GM18867 (cell line): Measurements from ENCODE around the gene PRR3.

Experiments used
- ATAC-seq: cut with Tn5 transposase; IDR thresholded peaks from one replicate; pipeline ENCODE4 v1.9.1; 2021; ENCODE audit warnings: mild to moderate bottlenecking, moderate library complexity; ENCODE audit not compliant: unreplicated experiment

The PRR3 gene

DNA sequence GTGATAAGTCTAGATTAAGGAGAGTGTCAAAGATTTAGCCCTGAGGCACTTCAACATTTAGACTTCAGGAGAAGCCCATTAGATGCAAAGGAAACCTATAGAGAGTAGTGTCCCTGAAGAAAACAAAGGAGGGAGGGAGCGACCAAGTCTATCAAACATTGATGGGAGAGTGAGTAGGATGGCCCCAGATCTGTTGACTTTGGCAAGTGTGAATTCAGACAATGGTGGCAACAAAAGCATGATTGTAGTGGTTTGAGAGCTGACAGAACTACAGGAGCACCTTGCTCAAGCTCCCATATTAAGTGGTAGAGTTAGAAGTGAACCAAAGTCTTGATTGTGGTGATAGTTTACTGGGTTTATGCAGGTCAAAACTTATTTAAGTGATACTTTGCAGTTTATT lies 13.2 kb downstream of the PRR3 start:
- no peak for ATAC-seq

DNA sequence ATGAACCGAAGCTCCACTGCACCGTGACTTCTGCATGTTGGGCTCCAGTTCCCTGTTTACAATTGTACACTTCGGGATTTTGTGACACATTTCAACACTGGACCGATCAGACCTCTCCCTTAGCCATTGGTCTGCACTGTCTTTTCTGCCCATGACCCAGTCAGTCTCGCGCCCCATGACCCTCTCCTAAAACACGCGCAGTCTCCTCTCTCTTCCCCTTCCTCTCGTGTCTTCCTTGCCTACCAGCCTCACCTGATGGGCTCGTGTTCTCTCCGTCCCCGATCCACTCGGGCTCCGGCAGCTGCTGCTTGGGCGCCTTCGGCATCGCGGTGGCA lies 13.6 kb downstream of the PRR3 start:
- ATAC-seq, result peak; percentile 13

DNA sequence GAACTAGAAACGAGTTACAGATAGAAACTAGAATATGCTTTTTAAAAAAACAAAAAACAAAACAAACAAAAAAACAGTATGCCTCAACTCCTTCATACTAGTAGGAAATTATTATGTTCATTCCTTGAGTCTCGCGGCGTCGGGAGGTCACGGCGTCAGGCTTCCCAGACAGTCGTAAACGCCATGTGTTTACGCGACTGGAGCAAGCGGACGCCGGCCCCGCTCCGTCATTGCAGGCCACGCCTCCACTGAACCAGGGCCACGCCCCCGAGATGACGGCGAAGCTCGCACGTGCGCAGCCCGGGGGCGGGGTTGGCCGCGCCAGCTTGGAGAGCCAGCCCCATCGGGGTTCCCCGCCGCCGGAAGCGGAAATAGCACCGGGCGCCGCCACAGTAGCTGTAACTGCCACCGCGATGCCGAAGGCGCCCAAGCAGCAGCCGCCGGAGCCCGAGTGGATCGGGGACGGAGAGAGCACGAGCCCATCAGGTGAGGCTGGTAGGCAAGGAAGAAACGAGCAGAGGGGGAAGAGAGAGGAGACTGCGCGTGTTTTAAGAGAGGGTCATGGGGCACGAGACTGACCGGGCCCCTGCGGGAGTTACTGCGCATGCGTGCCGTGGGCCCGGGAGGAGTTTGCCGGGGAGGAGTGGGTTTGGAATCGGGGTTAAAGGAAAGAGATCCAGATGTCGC lies 14.1 kb downstream of the PRR3 start, which contains the start of gene ABCF1:
TSS of gene ABCF1 (plus strand) at position 368 of the 687 bp plus-strand sequence. CDS start at position 414, 46 bp downstream.
- ATAC-seq, result peak; percentile 90

DNA sequence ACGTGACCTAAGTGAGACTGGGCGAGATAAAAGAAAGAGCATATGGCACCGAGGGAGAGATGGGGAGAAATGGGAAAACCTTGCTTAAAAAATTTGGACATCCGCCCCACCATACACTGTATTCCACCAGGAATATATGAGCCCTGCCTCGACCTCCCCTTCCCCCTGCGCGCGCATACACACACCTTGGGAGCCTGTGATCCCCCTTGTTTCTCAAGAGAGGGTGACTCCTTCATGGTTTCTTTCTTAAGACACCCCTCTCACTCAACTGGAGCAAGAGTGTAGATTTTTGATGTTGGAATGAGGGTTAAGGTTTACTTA lies 14.6 kb downstream of the PRR3 start:
- no peak for ATAC-seq

DNA sequence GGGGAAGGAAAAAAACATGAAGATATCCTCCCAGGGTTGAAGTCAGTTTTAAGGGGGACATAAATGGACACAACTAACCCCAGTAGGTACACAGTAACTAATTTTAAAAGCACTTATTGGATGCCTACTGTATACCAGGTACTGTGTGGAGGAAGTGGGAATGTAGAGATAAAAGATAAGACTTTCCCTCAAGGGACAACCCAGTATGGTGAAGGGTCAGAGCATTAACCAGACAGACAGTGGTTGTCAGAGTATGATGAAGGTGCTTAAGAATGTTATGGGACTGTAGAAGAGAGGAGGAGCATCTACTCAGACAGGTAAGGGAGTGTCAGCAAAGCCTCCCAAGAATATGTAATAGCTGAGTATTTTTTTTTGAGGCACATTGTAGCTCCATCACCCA lies 15.1 kb downstream of the PRR3 start:
- no peak for ATAC-seq

DNA sequence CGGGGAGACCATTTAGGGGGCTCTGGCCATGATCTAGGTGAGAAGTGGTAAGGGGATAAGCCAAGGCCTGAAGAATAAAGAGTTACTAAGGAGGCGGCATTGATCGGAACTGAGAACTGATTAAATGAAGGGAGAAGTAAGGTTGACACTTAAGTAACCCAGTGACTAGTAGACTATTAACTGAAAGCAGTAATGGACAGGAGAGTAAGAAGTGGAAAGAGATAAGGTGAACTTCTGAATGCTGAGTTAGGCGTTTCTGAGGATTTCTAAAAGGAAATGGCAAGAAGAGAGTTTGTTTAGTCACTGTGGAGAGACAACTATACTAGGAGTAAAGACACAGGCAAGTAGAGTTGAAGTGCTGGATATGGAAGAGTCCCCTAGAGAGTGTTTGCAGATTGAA lies 16.0 kb downstream of the PRR3 start:
- ATAC-seq, result no peak

DNA sequence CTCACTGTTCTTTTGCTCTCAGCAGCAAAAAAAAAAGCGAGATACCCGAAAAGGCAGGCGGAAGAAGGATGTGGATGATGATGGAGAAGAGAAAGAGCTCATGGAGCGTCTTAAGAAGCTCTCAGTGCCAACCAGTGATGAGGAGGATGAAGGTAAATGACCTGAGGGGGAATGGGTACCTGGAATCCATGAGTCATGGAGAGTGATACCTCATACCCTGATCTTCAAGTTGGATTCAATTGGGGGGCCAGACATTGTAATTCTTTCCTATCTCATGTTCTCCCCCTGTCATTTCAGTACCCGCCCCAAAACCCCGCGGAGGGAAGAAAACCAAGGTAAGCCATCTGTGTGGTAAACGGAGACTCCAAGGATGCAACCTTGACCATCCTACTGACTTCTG lies 21.0 kb downstream of the PRR3 start:
- ATAC-seq, result no peak

DNA sequence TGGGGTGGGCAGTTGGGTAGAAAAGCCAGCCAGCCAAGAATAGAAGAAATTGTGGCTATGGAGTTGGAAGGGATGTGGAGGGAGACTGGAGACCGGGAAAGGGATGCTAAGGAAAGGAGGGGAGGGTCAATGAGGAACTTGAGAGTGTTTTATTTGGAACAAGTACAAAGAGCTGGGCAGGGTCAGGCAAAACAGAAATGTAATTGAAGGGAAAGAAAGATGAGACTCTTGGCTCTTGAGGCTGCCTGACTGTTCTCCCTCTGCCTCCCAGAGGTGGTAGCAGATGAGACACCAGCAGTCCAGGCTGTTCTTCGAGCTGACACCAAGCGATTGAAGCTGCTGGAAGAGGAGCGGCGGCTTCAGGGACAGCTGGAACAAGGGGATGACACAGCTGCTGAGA lies 26.8 kb downstream of the PRR3 start:
- no peak for ATAC-seq

DNA sequence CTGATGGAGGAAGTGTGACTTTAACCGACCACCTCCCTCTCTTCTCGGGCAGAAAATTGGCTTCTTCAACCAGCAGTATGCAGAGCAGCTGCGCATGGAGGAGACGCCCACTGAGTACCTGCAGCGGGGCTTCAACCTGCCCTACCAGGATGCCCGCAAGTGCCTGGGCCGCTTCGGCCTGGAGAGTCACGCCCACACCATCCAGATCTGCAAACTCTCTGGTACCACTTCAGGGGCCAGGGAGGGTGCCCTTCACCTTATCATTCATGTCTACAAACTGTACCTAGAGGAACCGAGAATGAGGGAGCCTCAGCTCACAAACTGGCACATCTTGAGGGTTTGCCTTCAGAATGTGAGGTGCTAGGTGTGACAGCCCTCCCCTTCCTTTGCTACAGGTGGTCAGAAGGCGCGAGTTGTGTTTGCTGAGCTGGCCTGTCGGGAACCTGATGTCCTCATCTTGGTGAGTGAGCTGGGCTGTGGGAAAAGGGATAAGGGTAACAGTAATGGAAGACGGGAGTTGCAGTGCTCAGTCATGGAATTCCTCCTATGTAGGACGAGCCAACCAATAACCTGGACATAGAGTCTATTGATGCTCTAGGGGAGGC lies 32.8 kb downstream of the PRR3 start:
- no peak for ATAC-seq

DNA sequence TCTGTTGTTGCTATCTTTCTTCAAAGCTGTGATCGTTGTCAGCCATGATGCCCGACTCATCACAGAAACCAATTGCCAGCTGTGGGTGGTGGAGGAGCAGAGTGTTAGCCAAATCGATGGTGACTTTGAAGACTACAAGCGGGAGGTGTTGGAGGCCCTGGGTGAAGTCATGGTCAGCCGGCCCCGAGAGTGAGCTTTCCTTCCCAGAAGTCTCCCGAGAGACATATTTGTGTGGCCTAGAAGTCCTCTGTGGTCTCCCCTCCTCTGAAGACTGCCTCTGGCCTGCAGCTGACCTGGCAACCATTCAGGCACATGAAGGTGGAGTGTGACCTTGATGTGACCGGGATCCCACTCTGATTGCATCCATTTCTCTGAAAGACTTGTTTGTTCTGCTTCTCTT lies 33.4 kb downstream of the PRR3 start:
- no peak for ATAC-seq

DNA sequence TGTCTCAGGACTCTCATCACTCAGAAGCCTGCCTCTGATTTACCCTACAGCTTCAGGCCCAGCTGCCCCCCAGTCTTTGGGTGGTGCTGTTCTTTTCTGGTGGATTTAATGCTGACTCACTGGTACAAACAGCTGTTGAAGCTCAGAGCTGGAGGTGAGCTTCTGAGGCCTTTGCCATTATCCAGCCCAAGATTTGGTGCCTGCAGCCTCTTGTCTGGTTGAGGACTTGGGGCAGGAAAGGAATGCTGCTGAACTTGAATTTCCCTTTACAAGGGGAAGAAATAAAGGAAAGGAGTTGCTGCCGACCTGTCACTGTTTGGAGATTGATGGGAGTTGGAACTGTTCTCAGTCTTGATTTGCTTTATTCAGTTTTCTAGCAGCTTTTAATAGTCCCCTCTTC lies 33.9 kb downstream of the PRR3 start:
- ATAC-seq, result no peak

DNA sequence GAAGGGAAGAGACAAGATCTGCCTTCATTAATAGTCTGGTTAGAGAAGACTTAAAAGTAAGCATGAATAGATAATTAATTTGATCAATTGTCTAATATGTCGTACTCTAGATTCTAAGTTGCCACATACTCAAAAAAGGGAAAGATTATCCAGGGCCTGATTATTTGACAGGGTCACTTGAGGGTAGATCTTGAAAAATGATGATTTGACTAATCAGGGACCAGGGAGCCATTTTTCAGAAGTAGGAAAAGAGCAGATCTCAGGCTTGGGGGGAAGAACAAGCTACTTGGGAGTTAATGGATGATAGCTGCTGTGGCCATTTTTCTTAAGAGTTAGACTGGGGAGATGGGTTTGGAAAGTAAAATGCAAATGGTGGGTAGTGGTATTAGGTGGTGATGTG lies 35.2 kb downstream of the PRR3 start:
- ATAC-seq, result no peak

DNA sequence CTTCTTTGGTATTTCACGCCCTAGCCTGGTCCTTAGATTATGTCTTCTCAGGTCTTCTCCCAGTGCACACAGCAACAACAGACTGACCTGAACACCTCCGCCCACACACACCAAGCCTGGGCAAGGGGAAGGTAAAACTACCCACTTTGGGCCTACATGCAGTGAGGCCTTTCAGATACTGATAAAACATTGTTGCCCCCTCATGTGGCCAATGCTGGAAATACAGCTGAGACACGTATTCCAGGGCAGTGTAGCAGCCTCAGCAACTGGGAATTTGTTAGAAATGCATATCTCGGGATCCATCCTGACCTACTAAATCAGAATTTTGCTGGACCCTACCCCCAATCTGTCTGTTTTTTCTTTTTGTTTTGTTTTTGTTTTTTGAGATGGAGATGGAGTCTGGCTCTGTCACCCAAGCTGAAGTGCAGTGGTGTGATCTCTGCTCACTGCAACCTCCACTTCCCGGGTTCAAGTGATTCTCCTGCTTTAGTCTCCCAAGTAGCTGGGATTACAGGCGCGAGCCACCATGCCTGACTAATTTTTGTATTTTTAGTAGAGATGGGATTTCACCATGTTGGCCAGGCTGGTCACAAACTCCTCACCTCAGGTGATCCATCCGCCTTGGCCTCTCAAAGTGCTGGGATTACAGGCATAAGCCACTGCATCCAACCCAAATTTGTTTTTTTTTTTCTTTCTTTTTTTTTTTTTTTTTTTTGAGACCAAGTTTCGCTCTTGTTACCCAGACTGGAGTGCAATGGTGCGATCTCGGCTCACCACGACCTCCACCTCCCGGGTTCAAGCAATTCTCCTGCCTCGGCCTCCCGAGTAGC lies 40.4 kb downstream of the PRR3 start:
- ATAC-seq, result peak; percentile 61

DNA sequence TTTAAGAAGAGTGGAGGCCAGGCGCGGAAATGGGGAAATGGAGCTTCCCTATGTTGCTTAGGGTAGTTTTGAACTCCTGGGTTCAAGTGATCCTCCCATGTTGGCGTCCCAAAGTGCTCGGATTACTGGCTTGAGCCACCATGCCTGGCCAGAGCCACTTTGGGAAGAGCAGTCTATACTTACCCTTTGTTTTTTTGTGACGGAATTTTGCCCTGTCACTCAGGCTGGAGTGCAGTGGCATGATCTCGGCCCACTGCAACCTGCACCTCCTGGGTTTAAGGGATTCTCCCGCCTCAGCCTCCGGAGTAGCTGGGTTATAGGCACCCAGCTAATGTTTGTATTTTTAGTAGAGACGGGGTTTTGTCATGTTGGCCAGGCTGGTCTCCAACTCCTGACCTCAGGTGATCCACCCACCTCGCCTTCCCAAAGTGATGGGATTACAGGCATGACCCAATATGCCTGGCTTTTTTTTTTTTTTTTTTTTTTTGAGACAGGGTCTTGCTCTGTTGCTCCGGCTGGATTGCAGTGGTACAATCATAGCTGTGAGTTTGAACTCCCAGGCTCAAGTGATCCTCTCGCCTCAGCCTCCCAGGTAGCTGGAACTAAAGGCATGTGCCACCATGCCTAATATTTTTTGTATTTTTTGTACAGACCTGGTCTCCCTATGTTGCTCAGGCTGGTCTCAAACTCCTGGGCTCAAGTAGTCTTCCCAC lies 42.0 kb downstream of the PRR3 start:
- no peak for ATAC-seq

DNA sequence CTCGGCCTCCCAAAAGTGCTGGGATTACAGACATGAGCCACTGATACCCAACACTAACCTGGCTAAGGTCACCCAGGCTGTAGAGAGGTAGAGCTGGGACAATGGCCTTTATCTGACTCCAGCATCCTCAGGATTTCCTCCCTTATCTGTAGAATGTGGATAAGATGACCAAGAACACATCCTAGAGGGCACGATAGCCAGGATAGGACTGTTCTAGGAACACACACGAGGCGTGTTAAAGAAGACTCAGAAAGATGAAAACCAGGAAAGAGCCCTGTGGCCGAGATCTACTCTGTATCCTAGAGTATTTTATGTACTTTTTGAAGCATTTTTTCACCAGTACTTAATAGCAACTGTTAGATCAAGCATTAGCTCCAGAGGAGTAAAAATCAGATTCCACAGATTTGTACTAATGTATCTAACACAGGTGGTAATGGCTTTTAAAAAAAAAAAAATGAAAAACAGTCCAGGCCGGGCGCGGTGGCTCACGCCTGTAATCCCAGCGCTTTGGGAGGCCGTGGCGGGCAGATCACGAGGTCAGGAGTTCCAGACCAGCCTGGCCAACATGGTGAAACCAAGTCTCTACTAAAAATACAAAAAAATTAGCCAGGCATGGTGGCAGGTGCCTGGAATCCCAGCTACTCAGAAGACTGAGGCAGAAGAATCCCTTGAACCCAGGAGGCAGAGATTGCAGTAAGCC lies 42.7 kb downstream of the PRR3 start:
- no peak for ATAC-seq

DNA sequence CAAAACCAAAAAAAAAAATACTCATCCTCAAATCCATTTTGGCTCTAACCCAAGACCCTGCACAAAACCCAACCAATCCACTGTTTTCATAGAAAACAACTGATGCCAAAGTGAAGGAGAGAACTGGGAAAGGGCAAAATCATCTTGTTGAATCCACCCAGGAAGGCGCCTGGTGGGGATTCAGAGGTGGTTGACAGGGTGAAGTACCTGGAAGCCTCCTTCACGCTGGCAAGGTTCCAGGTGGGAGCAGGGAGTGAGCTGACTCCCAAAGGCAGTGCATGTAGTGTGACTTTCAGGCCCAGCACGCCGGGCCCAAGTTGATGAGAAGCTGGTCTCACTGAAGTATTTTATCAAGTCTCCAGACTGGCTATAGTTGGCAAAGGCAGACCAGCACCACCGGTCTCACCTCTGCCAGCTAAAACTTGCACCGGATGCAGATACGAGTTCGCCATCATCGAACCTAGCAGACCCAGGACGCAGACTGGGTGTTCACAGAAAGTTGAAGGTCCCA lies 43.4 kb downstream of the PRR3 start:
- ATAC-seq, result no peak

DNA sequence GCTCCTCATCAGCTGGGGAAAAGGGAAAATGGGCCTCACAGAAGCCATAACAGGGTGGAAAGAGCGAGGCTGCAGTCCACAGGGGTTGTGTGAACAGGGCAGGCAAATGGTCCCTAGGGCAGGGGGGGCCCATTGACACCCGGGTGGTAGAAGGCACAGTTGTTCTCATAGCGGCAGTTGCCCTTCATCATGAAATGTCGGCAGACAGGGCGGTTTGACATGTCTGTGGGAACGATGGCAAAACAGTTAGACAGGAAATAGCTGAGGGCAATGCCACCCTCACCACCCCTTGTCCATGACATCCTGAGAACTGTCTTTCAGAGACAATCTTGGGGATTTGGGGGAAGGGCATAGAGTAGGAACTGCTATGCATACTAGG lies 44.3 kb downstream of the PRR3 start:
- no peak for ATAC-seq

DNA sequence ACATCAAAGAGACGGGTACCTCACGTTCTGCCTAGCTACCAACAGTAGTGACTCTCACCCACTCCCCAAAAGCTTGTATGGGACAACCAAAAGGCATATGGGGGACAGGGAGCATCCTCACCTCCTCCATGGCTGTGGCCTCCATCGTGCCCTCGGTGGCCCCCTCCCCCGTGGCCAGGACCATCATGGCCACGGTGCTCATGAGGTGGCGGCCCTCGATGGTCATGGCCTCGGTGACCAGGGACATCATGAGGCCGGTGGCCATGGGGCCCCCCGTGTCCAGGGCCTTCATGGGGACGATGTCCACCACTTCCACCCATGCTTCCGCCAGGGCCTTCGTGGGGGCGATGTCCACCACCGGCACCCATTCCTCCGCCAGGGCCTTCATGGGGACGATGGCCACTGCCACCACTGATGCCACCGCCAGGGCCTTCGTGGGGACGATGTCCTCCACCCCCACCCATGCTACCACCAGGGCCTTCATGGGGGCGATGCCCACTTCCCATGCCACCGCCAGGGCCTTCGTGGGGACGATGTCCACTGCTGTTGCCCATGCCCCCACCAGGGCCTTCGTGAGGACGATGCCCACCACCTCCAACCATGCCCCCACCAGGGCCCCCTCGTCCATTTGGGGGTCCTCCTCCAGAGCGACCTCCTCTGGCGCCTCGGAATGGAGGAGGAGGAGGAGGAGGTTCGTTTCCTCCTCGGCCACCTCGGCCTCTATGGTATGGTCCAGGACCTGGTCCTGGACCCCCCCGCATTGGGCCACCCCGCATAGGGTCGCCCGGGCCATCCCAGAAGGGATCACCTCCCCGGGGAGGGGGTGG lies 44.9 kb downstream of the PRR3 start:
- no peak for ATAC-seq

DNA sequence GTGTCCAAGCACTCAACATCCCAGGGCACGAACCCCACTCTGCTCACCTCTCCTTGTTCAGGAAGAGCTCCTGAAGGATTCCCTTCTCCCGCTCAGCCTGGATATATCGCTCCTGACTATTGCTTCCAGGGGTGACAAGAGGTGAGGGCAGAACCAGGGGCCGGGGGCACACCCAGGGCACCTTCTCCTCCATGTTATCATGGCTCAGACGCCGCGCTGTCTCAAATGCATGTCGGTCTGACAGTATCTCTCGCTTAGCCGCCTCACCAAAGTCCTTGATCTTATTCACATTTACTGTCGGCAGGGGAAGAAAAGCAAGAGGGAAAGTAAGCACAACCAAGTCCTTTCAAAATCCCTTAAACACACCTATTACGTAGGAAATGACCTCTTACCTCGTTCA lies 46.9 kb downstream of the PRR3 start:
- no peak for ATAC-seq

DNA sequence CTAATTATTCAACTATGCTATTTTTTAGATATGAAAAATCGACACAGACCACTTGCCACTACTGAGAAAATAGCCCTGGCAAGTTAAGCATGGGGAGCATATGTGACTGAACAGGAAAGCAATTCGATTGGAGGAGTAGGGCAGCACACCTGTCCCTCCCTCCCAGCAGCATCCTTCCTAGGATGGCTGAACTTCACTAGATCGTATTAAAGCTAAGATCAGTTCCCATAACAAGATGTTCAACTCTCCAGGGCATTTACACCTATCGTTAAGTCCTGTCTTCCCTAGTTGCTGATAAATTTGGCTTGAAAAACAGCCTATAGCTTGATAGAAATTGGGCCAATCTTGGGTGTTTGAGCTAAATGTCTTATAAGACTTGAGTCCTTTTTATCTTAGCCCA lies 53.0 kb downstream of the PRR3 start:
- ATAC-seq, result no peak
